Stimulated activated CD4-positive, alpha-beta T cell treated with anti-CD3 and anti-CD28 coated beads, TNF-alpha, amount 100 ng/mL, for 4 hours (primary cell): Measurements from ENCODE around the gene MEIOB.
"Not testable (repeated sequence)": the region's sequence is repeated elsewhere in the genome, so short reads cannot be mapped to it uniquely, and the experiment has no call there.

ENCODE experiments used
- DNase-seq, 3 experiments: peaks; one replicate each; pipeline ENCODE4 v3.0.0-alpha.2; 2020; ENCODE audit warnings: low read depth in 3 of 3

The MEIOB gene, protein sequence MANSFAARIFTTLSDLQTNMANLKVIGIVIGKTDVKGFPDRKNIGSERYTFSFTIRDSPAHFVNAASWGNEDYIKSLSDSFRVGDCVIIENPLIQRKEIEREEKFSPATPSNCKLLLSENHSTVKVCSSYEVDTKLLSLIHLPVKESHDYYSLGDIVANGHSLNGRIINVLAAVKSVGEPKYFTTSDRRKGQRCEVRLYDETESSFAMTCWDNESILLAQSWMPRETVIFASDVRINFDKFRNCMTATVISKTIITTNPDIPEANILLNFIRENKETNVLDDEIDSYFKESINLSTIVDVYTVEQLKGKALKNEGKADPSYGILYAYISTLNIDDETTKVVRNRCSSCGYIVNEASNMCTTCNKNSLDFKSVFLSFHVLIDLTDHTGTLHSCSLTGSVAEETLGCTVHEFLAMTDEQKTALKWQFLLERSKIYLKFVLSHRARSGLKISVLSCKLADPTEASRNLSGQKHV

DNA sequence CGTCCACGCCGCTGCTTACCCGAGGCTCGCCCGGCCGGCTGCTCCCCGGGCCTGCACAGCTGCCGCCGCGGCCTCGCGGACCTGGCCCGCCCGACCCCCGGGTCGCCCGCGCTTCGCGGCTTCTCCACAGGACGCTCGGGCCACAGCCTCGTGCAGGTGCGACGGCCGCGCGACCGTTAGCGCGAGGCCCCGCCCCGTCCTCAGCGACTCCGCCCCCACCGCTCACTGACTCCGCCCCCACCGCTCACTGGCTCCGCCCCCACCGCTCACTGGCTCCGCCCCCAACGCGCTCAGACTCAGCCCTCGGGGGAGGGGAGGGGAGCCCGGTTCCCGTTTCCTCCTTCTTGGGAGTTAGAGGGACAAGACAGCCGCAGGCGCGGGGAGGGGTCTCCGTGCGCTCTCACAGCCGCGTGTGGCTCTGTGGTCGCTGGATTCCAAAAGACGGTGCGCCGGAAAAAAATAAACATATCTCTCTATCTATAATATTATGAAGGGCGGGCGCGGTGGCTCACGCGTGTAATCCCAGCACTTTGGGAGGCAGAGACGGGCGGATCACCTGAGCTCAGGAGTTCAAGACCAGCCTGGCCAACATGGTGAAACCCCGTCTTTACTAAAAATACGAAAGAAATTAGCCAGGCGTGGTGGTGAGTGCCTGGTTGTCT lies at the start of gene MEIOB:
Gene MEIOB (minus strand): TSS at position 191 of the 662 bp plus-strand sequence. CDS start 3,989 bp downstream, outside the sequence.
- no peak for DNase-seq

DNA sequence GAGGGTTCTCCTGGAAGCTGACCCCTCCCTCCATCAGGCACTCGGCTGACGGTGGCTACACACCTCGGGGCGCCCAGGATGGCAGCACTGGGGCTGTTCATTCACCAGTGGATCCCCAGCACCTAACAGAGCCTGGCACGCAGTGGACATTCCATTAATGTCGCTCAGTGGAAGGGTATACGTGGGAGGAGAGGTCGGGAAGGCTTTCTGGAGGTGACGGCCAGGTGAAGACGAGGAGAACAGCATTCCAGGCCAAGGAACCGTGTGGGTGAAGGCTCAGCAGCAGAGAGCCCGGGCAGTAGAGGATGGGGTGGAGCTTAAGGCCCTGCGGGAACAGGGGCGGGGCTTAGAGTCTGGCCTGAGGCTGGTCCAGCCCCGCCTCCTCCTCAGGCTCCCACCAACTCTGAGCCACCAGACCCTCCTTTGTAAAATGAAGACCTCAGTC lies 48.8 kb upstream of the MEIOB start:
- no peak for DNase-seq

DNA sequence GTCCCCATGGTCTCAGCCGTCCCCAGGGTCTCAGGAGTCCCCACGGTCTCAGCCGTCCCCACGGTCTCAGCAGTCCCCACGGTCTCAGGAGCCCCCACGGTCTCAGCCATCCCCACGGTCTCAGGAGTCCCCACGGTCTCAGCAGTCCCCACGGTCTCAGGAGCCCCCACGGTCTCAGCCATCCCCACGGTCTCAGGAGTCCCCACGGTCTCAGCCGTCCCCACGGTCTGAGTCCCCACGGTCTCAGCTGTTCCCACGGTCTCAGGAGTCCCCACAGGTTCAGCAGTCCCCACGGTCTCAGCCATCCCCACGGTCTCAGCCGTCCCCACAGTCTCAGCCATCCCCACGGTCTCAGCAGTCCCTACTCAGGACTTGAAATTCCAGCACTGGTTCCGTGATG lies 48.2 kb upstream of the MEIOB start:
- DNase-seq: not testable (repeated sequence)

DNA sequence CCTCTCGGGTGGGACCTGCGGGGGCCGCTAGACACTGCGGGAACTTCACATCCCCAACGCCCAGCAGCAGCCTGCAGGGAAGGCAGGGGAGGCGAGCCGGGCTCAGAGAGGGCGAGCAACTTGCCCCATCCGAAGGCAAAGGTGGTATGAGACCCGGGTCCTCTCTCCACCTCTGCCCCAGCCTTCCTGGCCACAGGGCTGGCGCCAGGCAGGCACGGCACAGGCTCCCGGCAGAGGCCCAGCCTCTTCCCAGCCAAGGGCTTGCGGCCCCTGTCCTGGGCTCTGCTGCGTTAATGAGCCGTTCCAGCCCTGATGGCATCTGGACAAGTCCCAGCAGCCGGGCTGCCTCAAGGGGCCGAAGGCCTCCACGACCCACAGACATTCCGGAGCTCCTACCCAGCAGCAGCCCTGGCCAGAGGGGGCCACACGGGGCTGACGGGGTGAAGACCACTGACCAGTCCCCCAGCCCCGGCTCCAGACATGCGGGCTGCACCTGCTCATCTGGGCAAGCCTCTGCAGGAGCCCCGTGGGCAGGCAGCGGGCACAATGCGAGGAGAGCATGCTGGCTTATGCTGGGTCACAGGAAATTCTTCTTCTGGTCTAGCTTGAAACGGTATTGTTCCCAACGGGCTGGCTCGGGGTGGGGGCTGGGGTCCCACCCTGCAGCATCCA lies 47.5 kb upstream of the MEIOB start:
- DNase-seq: no peak

DNA sequence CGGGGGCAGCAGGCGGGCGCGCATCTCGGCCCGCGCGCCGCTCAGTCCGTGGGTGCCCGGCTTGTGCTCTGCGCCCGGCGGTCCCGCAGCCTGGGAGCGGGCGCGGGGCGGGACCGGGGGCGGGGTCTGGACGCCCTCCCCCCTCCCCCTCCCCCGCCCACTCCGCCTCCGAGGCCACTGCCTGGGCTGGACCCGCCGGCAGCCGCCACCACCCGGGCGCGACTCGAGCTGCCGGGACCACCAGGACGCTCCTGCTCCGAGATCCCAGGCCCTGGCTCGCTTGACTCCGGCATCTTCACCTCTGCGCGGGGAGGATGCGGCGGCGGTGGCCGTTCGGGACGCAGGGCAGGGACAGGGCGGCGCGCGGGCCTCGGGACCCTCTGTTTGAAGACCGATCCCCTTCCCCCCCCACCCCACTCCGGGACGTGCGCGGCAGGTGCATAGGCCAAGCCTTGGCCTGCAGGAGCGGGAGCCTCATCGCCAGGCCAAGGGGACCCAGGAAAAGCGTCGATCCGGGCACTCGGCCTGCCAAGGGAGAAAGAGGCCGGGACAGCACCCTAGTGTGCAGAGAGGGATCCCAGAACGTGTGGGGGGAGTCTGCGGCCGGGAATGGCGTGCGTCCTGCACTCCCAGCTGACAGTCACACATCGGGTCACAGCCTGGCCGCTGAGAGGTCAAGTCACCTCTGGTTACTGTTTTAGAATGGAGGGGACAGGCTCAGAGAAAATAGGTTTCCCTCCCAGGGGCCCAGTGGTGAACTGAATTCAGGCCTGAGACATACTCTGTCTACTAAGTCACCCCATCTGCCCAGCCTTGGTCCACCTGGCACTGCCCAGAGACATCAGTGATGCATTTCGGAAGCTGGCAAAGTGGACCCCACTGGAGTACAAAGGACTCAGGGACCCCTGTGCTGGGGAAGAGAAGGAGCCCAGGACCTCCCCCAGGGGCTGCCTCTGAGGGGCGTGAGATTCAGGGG lies 46.7 kb upstream of the MEIOB start, which contains the start of gene HS3ST6:
Gene HS3ST6 (minus strand): TSS at position 65 of the 976 bp plus-strand sequence. CDS start 92 bp downstream, outside the sequence.
- DNase-seq: no peak

DNA sequence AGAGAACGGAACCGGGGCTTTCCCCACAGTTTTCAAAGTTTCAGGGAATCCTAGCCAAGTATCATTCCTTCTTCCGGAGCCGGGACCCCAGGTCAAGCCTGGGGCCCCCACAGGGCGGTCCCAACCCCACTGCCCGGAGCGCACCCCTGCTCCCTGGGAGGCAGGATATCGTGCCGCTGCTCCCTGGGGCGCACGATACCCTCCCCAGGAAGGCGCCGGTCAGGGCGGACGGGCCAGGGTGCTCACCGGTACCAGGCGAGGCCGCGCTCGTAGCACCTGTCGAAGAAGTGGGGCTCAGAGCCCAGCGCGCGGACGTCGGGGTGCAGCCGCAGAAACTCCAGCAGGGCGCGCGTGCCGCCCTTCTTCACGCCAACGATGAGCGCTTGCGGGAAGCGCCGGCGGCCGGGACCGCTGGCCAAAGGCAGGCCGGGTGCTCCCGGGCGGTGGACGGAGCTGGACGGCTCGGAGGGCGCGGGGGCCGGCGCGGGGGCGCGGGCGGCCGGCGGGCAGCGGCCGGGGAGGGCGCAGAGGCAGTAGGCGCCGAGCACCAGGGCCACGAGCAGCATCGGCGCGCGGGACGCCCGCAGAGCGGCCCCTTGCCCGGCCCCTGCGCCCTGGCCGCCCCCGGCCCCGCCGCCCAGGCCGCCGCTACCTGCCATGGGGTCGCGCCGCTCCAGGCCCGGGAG lies 45.8 kb upstream of the MEIOB start:
- DNase-seq: no peak

DNA sequence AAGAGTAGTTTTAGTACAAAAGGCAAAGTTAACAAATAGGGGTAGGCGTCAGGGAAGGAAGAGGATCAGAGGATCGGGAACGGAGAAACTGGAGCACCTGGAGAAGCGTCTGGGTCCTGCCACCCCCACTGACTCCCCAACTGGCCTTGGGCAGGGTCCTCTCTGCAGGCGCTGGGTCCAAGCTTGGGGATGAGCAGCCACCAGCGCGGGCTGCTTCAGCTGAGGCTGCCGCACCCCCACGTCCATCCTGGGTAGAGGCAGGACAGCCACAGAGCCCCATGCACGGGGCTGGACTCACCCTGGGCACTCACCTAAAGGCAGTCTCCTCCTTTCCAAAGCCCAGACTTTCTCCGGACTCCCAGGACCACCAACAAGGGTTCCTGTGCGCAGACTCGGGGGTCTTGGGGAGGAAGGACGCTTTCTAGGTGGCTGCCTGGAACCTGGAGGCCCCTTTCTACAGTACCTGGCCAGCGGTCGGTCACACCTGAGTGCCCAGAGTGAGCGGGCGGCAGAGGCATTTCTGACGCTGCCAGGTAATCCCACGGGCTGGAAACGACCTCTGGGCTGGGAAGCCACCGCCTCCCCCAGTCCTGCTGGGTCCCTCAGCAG lies 45.2 kb upstream of the MEIOB start:
- DNase-seq: no peak

DNA sequence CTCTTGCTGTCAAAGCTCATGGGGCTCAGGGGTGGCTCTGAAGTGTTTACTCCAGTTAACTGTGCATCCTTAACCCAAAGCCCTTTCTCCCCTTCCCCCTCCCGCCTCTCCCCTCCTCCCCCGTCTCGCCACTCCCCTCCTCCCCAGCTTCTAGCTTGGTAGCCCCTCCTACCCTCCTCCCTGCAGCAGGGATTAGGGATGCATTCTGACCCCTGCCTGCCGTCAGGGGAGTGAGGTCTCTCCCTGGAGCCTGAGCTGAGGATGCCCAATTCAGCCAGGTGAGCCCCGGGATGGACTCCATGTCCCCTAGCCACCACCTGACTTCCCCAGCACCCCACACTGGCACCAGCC lies 44.7 kb upstream of the MEIOB start:
- DNase-seq: no peak

DNA sequence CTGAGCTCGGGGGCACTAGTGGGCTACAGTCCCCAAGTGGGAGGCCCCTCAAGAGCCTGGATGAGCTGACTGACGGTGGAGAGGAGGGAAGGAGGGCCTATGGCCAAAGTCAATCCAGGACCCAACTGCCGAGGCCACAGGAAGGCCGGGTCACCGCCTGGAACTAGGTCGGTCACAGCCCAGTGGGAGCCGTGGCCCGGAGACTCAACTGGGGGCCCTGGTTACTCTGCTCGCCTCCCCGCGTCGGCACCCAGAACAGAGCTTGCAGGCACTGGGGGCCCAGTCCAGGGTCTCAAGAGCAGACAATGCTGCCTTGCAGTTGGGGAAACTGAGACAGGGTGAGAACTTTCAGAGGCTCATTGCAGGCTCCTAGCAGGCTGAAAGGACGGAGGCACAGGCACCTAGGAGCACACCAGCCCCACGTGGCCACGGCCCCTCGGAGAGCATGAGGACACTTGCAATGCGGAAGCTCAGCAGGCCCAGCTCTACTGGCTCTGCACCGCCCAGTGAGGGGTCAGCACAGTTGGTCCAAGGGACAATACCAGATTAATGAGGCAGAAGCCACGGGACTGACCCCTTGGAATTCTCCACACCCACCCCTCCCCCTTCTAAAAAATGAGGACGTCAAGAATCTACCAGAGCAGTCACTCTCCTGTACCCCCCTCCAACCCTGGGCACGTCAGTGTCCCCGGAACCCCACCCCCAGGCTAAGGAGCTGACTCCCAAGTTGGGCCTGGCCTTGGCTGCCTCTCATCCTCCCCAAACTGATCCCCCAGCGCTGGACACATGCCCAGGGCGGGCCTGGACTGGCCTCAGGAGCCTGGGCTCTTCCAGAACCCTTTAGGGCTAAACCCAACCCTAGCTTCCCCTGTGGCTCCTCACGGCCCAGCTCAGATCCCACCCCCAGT lies 44.0 kb upstream of the MEIOB start:
- no peak for DNase-seq

DNA sequence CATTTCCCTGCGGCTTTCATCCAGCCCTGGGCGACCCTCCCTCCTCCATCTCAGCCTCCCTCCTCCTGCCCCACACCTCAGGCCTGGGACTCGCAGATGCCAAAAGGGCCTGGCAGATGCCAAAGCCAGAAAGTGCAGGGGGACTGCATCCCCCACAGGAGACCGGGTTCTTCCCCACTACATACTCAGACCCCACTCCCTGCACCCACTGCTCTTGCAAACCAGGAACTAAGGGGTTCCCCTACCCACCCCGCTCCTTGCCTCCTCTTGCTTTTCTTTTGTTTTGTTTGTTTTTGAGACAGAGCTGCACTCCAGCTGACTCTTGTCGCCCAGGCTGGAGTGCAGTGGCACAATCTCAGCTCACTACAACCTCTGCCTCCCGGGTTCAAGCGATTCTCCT lies 43.0 kb upstream of the MEIOB start:
- no peak for DNase-seq

DNA sequence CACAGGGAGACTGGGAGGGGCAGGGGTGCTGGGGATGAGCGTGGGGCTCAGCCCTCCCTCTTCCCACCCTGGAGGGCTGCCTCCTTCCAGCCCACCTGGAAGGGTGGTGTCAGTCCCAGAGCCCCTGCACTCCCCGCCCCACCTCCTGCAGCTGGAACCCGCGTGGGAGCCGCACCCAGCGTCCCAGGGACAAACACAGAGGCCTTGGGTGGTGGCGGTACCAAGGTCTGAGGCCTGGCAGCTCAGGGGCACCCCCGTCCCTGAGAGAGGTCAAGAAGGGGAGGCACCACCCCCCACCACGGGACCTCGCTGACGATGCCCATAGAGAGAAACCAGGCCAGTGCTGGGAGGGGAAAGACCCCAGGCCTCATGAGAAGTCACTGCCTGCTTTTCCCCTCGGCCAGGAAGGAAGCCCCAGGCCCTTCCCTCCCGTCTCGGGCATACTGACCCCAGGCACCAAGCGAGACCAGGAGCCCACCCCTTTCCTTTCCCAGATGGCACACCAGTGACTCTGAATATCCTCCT lies 42.2 kb upstream of the MEIOB start:
- DNase-seq: no peak

DNA sequence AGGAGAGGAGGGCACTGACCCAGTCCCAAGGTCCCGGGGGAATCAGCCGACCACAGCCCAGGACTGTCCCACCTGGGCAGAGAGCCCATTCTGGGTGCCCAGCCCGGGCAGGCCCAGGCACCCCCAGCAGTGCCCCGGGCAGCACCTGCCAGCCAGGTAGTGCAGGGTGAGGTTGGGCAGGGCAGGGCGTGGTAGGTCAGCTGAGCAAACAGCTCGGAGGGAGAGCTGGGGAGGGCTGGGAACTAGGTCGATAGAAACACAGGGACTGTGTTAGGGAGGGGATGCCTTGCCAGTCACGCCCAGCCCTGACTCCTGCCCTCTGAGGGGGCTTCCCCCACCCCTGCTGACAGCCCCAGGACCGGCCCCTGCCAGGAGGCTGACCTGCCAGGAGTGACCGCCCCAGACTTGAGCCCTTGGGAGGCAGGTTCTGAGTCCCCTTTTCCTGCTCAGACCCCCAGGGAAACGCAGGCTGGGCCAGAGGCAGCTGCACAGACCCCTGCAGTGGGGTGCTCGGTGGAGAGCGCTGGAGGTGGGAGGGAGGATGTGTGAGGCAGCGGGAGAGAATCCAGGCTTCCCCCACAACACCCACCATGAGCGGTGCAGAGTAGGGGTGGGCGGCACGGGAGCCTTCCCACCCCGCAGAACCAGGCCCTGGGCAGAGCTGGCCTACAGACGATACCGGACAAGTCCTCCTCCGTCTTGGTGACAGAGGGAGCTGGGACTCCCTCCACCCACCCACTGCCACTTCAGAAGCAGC lies 41.5 kb upstream of the MEIOB start:
- no peak for DNase-seq

DNA sequence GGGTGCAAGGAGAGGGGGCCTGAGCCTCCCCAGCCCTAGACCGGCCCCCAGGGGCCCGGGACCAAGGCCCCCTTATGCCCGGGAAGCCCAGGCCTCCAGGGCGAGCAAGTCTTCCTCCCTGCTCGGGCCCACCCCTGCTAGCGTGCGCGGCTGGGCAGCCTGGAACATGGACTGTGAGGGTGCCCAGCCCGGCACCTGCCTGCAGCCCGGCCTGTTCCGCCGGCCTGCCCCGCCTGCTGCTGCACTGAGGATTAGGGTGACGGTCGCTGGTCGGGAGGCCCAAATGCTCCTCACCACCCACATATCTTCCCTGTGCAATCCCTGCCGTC lies 40.2 kb upstream of the MEIOB start:
- no peak for DNase-seq

DNA sequence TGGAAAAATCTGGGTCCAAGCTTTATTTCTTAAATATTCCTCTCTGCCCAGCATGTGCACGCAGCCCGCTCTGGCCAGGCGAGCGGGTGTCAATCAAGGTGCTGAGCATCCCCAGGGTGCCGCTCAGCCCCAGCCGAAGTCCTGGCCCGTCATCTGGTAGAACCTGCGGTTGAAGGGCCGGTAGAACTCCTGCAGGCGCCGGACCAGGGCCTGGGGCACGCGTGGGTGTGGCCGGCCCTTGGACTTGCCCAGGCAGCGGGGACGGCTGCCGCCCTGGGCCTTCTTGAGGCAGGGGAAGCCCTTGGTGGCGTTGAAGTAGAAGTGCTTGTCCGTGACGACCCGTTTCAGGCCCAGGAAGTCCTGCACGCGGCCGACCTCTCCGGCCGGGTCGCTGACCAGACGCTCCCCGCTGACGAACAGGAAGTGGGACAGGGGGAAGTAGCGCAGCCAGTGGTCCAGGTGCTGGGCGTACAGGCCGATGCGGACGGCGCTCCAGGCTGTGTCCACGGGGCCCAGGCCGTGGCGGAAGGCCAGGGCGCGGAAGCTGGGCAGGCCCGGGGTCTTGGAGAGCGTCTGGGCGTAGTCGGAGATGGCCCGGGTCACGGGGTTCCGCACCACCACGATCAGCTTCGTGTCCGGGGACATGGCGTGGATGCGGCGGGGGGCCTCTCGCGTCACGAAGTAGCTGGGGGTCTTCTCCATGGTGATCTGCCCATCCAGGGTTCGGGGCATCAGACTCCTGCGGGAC lies 39.7 kb upstream of the MEIOB start:
- DNase-seq: no peak

DNA sequence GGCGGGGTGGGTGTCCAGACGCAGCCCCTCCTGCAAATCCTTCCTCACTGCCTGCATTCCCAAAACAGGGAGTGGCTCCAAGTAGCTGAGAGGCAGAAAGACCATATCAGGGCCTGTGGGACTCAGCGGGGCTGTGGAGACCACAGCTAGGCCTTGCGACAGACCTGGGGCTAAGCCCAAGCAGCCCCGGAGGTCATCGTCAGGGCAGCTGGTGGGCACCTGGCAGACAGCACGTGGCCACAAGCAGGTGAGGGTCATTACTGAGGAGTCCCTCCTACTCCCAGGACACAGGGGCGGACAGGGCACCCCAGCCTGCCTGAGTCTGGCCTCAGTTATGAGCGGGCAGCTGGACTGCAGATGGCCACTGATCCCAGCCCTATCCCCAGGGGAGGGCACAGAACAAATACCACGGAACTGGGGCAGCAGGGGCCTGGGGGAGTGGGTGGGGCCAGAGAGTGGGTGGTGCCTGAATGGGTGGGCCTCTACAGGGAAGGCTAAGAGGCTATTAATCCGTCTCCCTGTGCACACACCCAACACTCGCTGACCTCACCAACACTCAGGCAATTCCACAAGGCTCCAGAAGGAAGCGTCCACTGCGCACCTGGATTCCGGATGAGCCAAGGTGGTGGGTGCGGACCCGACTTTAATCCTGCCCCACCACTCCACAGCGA lies 37.7 kb upstream of the MEIOB start:
- DNase-seq: no peak

DNA sequence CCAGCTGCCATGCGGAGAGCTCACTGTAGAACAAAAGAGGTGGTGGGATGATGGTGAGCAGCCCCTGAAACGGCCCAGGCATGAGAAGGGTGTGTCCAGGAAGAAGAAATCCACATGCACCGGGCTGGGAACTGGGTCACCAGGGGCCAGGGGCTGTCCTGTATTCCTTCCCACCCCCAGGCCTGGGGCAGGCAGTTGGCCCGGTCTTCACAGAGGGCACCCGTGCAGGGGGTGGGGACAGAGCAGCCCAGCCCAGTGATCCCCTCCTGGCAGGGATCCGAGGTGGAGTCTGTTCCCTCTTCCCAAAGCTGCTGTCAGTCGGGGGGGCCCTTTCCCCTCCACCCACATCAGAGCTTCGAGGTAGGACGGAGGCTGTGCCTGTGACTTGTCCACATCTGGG lies 37.0 kb upstream of the MEIOB start:
- no peak for DNase-seq

DNA sequence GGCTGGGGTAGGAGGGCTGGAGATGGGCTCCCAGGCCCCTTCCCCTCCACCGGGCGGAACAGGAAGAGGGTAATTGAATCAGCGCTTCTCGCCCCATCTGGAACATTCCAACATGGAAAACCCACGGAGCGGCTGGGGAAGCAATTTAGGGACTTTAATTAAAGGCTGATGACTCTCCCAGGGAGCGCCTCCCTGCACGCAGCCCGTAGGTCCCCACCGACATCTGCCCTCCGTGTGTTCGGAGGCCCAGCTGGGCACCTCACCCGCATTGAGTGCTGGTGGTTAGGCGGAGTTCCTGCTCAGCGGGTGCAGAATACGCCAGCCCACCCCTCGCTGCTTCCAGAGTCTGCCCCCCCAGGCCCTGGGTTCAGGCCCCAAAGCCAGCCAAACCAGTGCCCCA lies 36.2 kb upstream of the MEIOB start:
- DNase-seq: no peak
